K562 (cell line): Measurements from ENCODE around the gene TRPM2. TPM values are rescaled to one million over a fixed set of nuclear protein-coding genes. Genes with fewer than 3 reads are reported as not detected.

Experiments
- ATAC-seq: fragments of 200-7000 bp; cut with Tn5 transposase; 3 replicates; pipeline ENCODE4 v1.9.1; 2020; ENCODE audit warnings: moderate library complexity
- BruUV-seq: library from RNA; stranded (reverse); fragments of 400-500 nt; replicated peaks from 2 replicates; lab custom pipeline; 2021; lab: Mats Ljungman, UMichigan
- CTCF ChIA-PET: fragments of 300-600 bp; formaldehyde crosslinking; extraction: SDS; loops from one replicate; lab custom pipeline; 2021; ENCODE audit warnings: low intra/inter-chr PET ratio; lab: Yijun Ruan, JAX
- POLR2A ChIA-PET: fragments of 300-600, 350-650 bp; sonication (Branson Sonifier 250); formaldehyde crosslinking; extraction: SDS; loops from one replicate; lab custom pipeline; 2021; ENCODE audit warnings: antibody characterized with exemption, inconsistent platforms; lab: Yijun Ruan, JAX
- DNase-seq, 4 experiments: peaks; one replicate each; pipeline versions ENCODE4 v3.0.0 to v3.0.0-alpha.2; 2011 to 2018; ENCODE audit warnings: low spot score in 3 of 4, mixed read lengths in 3 of 4; ENCODE audit errors: extremely low read depth in 1 of 4
- FAIRE-seq: peaks from 2 replicates; lab custom pipeline; 2011; peaks lifted over from hg19 to GRCh38; lab: Jason Lieb, UNC
- H2AFZ ChIP-seq: 2 replicates; pipeline ENCODE4 v1.6.0; 2011; ENCODE audit warnings: low read depth, low read length, control low read depth, inconsistent platforms
- H3K27ac ChIP-seq: fragments of 200-600 bp; 3 replicates; pipeline ENCODE4 v1.8.0; 2011; ENCODE audit warnings: low read depth, mild to moderate bottlenecking, control low read depth, inconsistent platforms, low read length, moderate library complexity, mixed read lengths; ENCODE audit errors: extremely low read depth
- H3K27me3 ChIP-seq, 2 experiments: fragments of 300-600 bp in 1 of 2; 2 replicates in 1 of 2; 3 replicates in 1 of 2; pipeline versions ENCODE4 v1.6.0 to v1.8.0; 2011; ENCODE audit warnings: inconsistent platforms in 2 of 2, low read length in 2 of 2, mild to moderate bottlenecking in 1 of 2, mixed read lengths in 1 of 2, moderate library complexity in 1 of 2; ENCODE audit not compliant: control insufficient read depth in 2 of 2, insufficient read depth in 2 of 2
- H3K36me3 ChIP-seq: fragments of 300-600 bp; 3 replicates; pipeline ENCODE4 v1.8.0; 2011; ENCODE audit warnings: mild to moderate bottlenecking, low read length, inconsistent platforms; ENCODE audit not compliant: control insufficient read depth, insufficient read depth
- H3K4me1 ChIP-seq, 2 experiments: fragments of 200-600 bp in 1 of 2; replicated peaks in 1 of 2; 2 replicates in 1 of 2; 3 replicates in 1 of 2; pipeline versions ENCODE4 v1.5.1 to v1.8.0; 2011; ENCODE audit warnings: inconsistent platforms in 2 of 2, low read length in 2 of 2, mild to moderate bottlenecking in 1 of 2, mixed read lengths in 1 of 2, moderate library complexity in 1 of 2; ENCODE audit not compliant: control insufficient read depth in 2 of 2, insufficient read depth in 2 of 2
- H3K4me2 ChIP-seq: 2 replicates; pipeline ENCODE4 v1.6.1; 2011; ENCODE audit warnings: low read length, control low read depth, inconsistent platforms, mixed read lengths; ENCODE audit not compliant: insufficient read depth
- H3K4me3 ChIP-seq: fragments of 200-600 bp; sonication (generic), shearing (Covaris generic); 2 replicates; pipeline ENCODE4 v1.5.1; 2016; ENCODE audit warnings: control low read depth, inconsistent platforms
- H3K79me2 ChIP-seq: fragments of 200-600 bp; 3 replicates; pipeline ENCODE4 v1.8.0; 2011; ENCODE audit warnings: low read length, inconsistent platforms; ENCODE audit not compliant: control insufficient read depth, insufficient read depth
- H3K9ac ChIP-seq, 2 experiments: 2 replicates each; pipeline versions ENCODE4 v1.6.0 to v1.6.1; 2011; ENCODE audit warnings: low read depth in 2 of 2, low read length in 2 of 2, control low read depth in 1 of 2, inconsistent platforms in 1 of 2, mild to moderate bottlenecking in 1 of 2, mixed read lengths in 1 of 2; ENCODE audit not compliant: insufficient read depth in 1 of 2
- H3K9me1 ChIP-seq: one replicate; pipeline ENCODE4 v1.6.0; 2011; ENCODE audit warnings: inconsistent platforms, mild to moderate bottlenecking, low read length, moderate library complexity; ENCODE audit not compliant: control insufficient read depth, insufficient read depth
- H3K9me3 ChIP-seq: replicated peaks from 2 replicates; pipeline ENCODE4 v1.5.1; 2011; ENCODE audit warnings: low read depth, low read length, inconsistent platforms; ENCODE audit not compliant: control insufficient read depth, insufficient read depth
- H4K20me1 ChIP-seq: replicated peaks from 2 replicates; pipeline ENCODE4 v1.6.1; 2011; ENCODE audit warnings: low read length, inconsistent platforms, mixed read lengths; ENCODE audit not compliant: control insufficient read depth, insufficient read depth
- CCNT2 ChIP-seq: IDR thresholded peaks from 2 replicates; pipeline ENCODE4 v1.6.1; 2011; ENCODE audit warnings: borderline replicate concordance, low read depth, mild to moderate bottlenecking, moderate library complexity, mixed read lengths, low read length; ENCODE audit not compliant: insufficient read length; ENCODE audit errors: extremely low read depth
- CTCF ChIP-seq, 3 experiments: IDR thresholded peaks in 2 of 3; conservative IDR thresholded peaks in 1 of 3; 2 replicates each; pipeline ENCODE4 v1.5.1; 2011 to 2012; ENCODE audit warnings: low read length in 3 of 3, mild to moderate bottlenecking in 3 of 3, control low read depth in 2 of 3, improper control_type of control experiment in 1 of 3, inconsistent platforms in 1 of 3, low read depth in 1 of 3, mixed read lengths in 1 of 3, moderate library complexity in 1 of 3; ENCODE audit not compliant: insufficient read depth in 2 of 3
- RAD21 ChIP-seq, 2 experiments: fragments of 250-450 bp in 1 of 2; fragments of 450-650 bp in 1 of 2; sonication (Bioruptor Pico) in 1 of 2; formaldehyde crosslinking in 1 of 2; IDR thresholded peaks in 1 of 2; conservative IDR thresholded peaks in 1 of 2; 2 replicates each; pipeline versions ENCODE4 v1.4.0 to v1.8.0; 2020 to 2022; ENCODE audit warnings: mild to moderate bottlenecking in 2 of 2, moderate library complexity in 1 of 2
- ZNF165 ChIP-seq: fragments of 250-450 bp; sonication (Bioruptor Pico); IDR thresholded peaks from 2 replicates; pipeline ENCODE4 v1.4.0; 2020; ENCODE audit warnings: borderline replicate concordance
- WGBS: fragments of 100-300 bp; shearing (Covaris generic); methylation state at CpG from one replicate; pipeline ENCODE4 v1.1.6; 2016; ENCODE audit warnings: low coverage, mixed read lengths; ENCODE audit not compliant: insufficient coverage; ENCODE audit errors: missing lambda C conversion rate; 5-methylcytosine and 5-hydroxymethylcytosine counted together
- in situ Hi-C: fragments of 300-500 bp; cut with MboI; formaldehyde crosslinking; loops from 4 replicates; pipeline ENCODE4 v1.15.0; 2018; ENCODE audit warnings: inconsistent platforms, mixed read lengths
- intact Hi-C: fragments of 100-400 bp; cut with micrococcal nuclease; formaldehyde crosslinking; loops from 2 replicates; pipeline ENCODE4 v1.14.2; 2022
- polyA plus RNA-seq, 8 experiments: library from polyadenylated mRNA; depleted of rRNA in 4 of 8; stranded (reverse) in 5 of 8; unstranded in 3 of 8; fragments of >200 nt; fragmentation: Nextera tagmentation in 2 of 8; fragmentation: Illumina TruSeq in 1 of 8; extraction: Ambion mirVana in 2 of 8; extraction: Trizol in 1 of 8; gene quantifications; 2 replicates each; pipeline versions ENCODE4 v1.2.1 to v1.2.3, GENCODE V29; 2011 to 2014; ENCODE audit warnings: inconsistent platforms in 1 of 8, missing spikeins in 1 of 8
- total RNA-seq, 7 experiments: library from RNA; depleted of rRNA in 6 of 7; stranded (reverse); fragments of >200 nt in 6 of 7; fragmentation: Illumina TruSeq in 2 of 7; extraction: Trizol in 2 of 7; gene quantifications; 2 replicates each; pipeline versions ENCODE4 v1.2.1 to v1.2.3, GENCODE V29; 2011 to 2021; ENCODE audit warnings: low replicate concordance in 1 of 7
- TF ChIP-seq, protein P1 (sequence below): IDR thresholded peaks from 2 replicates; pipeline ENCODE4 v1.6.1; 2011; ENCODE audit warnings: borderline replicate concordance, low read depth, mild to moderate bottlenecking, moderate library complexity, low read length; ENCODE audit not compliant: insufficient read depth, poor library complexity, severe bottlenecking
- TF ChIP-seq, protein P2 (sequence below): sonication (generic); formaldehyde crosslinking; IDR thresholded peaks from 2 replicates; pipeline ENCODE4 v1.8.0; 2022; ENCODE audit warnings: missing genetic modification reagents, mild to moderate bottlenecking, moderate library complexity, borderline replicate concordance

Gene TRPM2
- total and polyA plus RNA-seq, 9 of the 15 experiments (the other 6 are each of a cell fraction or from before 2014, with no cell fraction given) = 0.33 to 2.1 (median 0.98) TPM; not detected in 2

- in situ Hi-C loops = no loop called here
- Histone ChIP-seq H3K9me1 (no peaks in the 10 kb centered on the region), H3K27me3 (peaks cover 32 to 96% of the 10 kb centered on the region in 2 experiments), H3K4me1 (peaks cover 0 to 24% of the 10 kb centered on the region in 2 experiments; a peak in 1 of 5 replicates), H3K27ac (no peak overlapping the region), H3K9me3 (no peaks in the 10 kb centered on the region), H4K20me1 (peaks cover 7% of the 10 kb centered on the region; the same call in 1 of the 2 replicates), H3K9ac (no peak overlapping the region), H3K4me3 (no peak overlapping the region), H3K4me2 (no peak overlapping the region), H3K79me2 (no peaks in the 10 kb centered on the region), H2AFZ (no peak overlapping the region), H3K36me3 (no peaks in the 10 kb centered on the region)
- CTCF ChIA-PET = no interaction called here
- intact Hi-C loops = no loop called here
- POLR2A ChIA-PET = interaction anchor here (0.6 to 1.1 kb wide), 2 partner anchors 10 to 13 kb away, joined by 4 to 5 read pairs; no protein-coding TSS in a partner anchor
- TF ChIP-seq, protein P1, sequence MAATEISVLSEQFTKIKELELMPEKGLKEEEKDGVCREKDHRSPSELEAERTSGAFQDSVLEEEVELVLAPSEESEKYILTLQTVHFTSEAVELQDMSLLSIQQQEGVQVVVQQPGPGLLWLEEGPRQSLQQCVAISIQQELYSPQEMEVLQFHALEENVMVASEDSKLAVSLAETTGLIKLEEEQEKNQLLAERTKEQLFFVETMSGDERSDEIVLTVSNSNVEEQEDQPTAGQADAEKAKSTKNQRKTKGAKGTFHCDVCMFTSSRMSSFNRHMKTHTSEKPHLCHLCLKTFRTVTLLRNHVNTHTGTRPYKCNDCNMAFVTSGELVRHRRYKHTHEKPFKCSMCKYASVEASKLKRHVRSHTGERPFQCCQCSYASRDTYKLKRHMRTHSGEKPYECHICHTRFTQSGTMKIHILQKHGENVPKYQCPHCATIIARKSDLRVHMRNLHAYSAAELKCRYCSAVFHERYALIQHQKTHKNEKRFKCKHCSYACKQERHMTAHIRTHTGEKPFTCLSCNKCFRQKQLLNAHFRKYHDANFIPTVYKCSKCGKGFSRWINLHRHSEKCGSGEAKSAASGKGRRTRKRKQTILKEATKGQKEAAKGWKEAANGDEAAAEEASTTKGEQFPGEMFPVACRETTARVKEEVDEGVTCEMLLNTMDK = peak; percentile 56
- TF ChIP-seq RAD21 (CRISPR knock-in tag; conservative IDR thresholded peaks at IDR 0.05 in 1 of 2, IDR thresholded peaks at IDR 0.05 in 1 of 2) = peak in 1 of 2 experiments; percentile 45; a peak in 2 of 4 replicates
- no peak for TF ChIP-seq CCNT2
- TF ChIP-seq, protein P2, sequence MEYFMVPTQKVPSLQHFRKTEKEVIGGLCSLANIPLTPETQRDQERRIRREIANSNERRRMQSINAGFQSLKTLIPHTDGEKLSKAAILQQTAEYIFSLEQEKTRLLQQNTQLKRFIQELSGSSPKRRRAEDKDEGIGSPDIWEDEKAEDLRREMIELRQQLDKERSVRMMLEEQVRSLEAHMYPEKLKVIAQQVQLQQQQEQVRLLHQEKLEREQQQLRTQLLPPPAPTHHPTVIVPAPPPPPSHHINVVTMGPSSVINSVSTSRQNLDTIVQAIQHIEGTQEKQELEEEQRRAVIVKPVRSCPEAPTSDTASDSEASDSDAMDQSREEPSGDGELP (CRISPR knock-in tag) = peak; percentile 74; the same call in 1 of the 2 replicates
- TF ChIP-seq ZNF165 = no peak
- peak in 2 of 3 experiments; percentile 46 to 48; a peak in 3 of 6 replicates for TF ChIP-seq CTCF (IDR thresholded peaks at IDR 0.05 in 2 of 3, conservative IDR thresholded peaks at IDR 0.05 in 1 of 3; ENCODE audit: insufficient read depth in 2 of 3, low read depth in 1 of 3, low read length in 3 of 3)
- FAIRE-seq = no peak
- DNase-seq = peak; percentile 23 to 52 (median 42)
- WGBS = 7% methylated on average over 15 of the region's 15 CpGs
- peak; percentile 84 for ATAC-seq
- no TSS peak for BruUV-seq
These were observed 108.1 kb downstream of the TRPM2 start for GRCh38 chr21:44461464-44462001.
